ENCODE data around the gene BTBD1.

DNA sequence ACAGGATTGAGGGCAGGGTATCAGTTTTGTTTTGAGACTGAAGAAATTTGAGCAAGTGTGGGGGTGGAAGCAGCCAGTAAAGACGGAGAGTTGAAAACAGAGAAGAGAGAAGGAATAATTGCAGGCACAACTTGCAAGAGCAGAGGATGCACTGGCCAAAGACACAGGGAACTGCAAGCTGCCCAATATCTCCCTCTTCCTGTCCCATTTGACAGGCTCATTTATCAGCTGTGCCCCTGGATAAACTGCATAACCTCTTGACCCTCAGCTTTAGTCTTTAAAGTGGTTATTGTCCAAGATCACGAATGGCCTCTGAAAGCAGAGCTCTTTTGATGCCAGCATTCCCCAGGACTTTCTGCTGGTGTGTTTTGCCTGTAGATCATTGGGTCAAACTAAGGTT, 86.1 kb downstream of the BTBD1 start:
- TF ChIP-seq USF1 (IDR thresholded peaks at IDR 0.05; ENCODE audit: borderline replicate concordance, low read depth), result no peak
- TF ChIP-seq TAF1 (IDR thresholded peaks at IDR 0.05; ENCODE audit: borderline replicate concordance, low read depth, low read length), result no peak
- no peak for TF ChIP-seq RFX5 (IDR thresholded peaks at IDR 0.05; ENCODE audit: low read length)
- TF ChIP-seq EP300 (IDR thresholded peaks at IDR 0.05; ENCODE audit: borderline replicate concordance in 1 of 2, low read depth in 1 of 2, low read length in 1 of 2), result no peak
- TF ChIP-seq SIN3A (IDR thresholded peaks at IDR 0.05; ENCODE audit: borderline replicate concordance, low read depth, low read length), result no peak
- no peak for TF ChIP-seq EZH2phosphoT487 (IDR thresholded peaks at IDR 0.05; ENCODE audit: borderline replicate concordance, low read depth)
- no peak for TF ChIP-seq CTCF (IDR thresholded peaks at IDR 0.05)
- TF ChIP-seq, protein P1, sequence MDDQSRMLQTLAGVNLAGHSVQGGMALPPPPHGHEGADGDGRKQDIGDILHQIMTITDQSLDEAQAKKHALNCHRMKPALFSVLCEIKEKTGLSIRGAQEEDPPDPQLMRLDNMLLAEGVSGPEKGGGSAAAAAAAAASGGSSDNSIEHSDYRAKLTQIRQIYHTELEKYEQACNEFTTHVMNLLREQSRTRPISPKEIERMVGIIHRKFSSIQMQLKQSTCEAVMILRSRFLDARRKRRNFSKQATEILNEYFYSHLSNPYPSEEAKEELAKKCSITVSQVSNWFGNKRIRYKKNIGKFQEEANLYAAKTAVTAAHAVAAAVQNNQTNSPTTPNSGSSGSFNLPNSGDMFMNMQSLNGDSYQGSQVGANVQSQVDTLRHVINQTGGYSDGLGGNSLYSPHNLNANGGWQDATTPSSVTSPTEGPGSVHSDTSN (IDR thresholded peaks at IDR 0.05), result no peak
- TF ChIP-seq POLR2AphosphoS5 (IDR thresholded peaks at IDR 0.05; ENCODE audit: low read depth, low read length), result no peak
- TF ChIP-seq NRF1 (IDR thresholded peaks at IDR 0.05; ENCODE audit: low read depth, low read length), result no peak
- TF ChIP-seq FOXJ3 (CRISPR knock-in tag; IDR thresholded peaks at IDR 0.05), result no peak
- TF ChIP-seq RCOR1 (IDR thresholded peaks at IDR 0.05; ENCODE audit: low read length), result no peak
- TF ChIP-seq MAX (IDR thresholded peaks at IDR 0.05; ENCODE audit: low read depth), result no peak
- no peak for TF ChIP-seq FOSL2 (IDR thresholded peaks at IDR 0.05; ENCODE audit: borderline replicate concordance, low read depth)
